ENCODE data around the gene EIF2B5.
"Not testable (repeated sequence)": the region's sequence is repeated elsewhere in the genome, so short reads cannot be mapped to it uniquely, and the experiment has no call there.

Gene EIF2B5

DNA sequence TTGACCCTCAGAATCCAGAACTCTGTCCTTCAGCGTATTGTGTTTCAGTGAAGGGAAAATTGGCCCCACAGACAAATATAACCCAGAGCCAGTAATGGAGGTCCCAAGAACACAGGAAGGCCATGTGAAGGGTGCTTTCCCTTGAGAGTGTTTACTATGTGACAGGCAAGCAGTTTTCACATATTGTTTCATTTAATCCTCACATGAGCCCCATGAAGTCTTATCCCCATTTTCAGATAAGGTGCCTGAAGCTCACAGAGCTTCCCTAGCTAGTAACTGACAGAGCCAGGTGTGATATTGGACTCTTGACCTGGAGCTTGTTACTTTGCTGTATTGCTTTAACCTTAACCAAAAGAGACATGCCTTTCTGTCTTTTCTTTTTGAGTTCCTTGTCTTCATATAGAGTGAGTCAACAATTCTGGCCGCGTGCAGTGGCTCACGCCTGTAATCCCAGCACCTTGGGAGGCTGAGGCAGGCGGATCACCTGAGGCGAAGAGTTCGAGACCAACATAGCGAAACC lies 10.7 kb downstream of the EIF2B5 start:
- FAIRE-seq (no peak), DNase-seq (ENCODE audit: low spot score) (no peak)

DNA sequence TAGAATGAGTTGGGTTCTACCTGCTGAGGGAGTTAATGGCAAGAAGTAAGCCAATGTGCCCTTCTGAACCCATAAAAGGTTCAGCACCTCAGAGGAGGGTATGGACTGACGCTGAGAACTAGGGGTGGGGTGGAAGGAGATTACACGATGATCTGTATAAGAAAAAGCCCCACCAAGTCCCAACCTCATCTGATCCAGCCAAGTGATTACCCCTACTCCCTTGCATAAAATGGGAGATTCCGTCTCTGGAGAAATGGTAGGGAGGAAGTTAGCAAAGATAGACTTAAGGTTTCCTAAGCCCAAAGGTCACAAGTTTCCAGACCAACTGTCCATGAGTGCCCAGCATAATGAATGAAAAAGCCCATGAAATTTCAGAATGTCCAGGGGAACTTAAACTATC lies 12.9 kb downstream of the EIF2B5 start:
- no peak for FAIRE-seq

DNA sequence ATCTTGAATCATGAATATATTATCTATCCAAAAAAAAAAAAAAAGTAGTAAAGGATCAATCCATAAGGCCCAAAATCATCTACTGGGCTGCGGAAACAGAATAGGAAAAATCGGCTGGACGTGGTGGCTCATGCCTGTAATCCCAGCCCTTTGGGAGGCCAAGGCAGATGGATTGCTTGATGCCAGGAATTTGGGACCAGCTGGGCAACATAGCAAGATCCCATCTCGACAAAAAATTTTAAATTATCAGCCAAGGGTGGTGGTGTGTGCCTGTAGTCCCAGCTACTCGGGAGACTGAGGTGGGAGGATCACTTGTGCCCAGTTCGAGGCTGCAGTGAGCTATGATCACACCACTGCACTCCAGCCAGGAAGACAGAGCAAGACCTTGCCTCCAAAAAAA lies 14.0 kb downstream of the EIF2B5 start:
- DNase-seq (ENCODE audit: low spot score) (no peak), FAIRE-seq (no peak)

More for the DNA sequence above, 12.9 kb downstream of the EIF2B5 start:
- DNase-seq (ENCODE audit: low spot score) = no peak

DNA sequence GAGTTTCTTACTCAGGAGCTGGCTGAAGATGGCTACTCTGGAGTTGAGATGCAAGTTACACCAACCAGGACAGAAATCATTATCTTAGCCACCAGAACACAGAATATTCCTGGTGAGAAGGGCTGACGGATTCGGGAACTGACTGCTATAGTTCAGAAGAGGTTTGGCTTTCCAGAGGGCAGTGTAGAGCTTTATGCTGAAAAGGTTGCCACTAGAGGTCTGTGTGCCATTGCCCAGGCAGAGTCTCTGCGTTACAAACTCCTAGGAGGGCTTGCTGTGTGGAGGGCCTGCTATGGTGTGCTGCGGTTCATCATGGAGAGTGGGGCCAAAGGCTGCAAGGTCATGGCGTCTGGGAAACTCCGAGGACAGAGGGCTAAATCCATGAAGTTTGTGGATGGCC lies 14.6 kb downstream of the EIF2B5 start:
- not testable (repeated sequence) for DNase-seq (ENCODE audit: low spot score); FAIRE-seq

DNA sequence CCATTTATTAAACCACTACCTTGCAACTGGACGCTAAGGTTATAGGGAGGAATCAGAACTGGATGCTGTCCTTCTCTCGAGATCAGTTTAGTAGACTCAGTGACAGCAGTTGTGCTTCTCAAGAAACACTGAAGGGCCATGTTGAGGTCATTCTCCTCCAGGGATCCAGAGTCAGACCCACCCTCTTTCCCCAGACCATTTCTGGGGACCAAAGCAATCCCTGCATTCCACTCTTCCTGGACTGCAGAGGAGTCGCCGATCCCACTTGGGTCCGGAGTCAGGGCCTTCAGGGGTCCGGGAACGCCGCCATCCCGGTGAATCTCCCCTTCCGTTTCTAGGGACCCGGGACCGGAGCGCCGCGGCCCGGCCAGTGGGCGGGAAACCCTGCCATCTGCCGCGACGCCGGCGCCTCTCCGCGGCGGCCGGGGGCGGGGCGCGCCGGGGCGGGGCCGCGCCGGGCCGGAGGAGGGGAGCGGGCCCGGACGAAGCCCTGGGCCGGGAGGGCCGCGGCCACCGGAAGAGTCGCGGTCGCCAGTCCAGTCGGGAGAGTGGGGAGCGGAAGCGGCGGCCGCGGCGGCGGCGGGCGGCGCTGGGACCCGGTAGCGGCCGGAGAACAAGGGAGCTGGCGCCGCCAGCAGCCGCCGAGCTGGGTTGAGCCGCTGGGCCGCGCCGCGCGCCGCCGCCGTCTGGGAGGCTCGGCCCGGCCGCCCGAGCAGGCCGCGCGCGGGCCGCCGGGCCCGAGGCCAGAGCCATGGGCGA lies 19.9 kb downstream of the EIF2B5 start, which contains the start of gene DVL3:
Gene DVL3, plus strand, starts transcription at position 493 of the 759 bp plus-strand sequence. Its CDS starts 259 bp downstream, at position 752.
- DNase-seq (ENCODE audit: low spot score) (peak; percentile 89), FAIRE-seq (no peak)

DNA sequence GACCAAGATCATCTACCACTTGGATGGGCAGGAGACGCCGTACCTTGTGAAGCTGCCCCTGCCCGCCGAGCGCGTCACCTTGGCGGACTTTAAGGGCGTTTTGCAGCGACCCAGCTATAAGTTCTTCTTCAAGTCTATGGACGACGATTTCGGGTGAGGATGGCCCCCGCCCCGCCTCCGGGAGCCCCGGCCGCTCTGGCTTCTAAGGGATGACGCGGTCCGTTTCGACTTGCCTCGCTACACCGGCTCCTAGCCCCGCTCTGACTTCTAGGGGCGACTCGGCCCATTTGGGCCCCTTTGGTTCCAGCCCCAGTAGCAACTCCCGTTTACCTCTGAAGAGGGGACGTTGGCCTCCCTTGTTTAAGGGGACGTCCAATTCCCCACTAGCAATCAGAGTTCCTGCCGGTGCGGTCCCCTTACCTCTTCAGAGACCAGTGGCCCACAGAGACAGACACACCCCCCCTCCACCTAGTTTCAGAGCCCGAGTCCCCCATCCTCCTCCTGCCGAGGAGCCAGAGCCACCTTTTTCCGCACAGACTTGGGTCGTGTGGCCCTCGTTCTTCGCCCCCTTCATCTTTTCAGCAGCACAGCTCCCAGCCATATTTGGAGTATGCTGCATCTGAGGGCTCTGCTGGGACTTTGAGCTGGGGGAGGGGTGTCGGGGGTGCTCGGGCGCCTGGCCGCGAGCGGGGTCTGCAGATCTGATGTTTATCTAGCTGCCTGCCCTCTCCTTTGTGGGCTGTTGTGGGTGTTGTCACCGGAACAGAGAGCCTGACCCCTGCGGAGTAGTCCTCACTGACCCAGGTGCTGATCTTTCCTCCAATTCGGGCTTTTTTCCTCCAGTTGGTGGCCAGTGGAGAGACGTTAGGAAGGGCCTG lies 20.7 kb downstream of the EIF2B5 start:
- DNase-seq (ENCODE audit: low spot score) (no peak), FAIRE-seq (no peak)

DNA sequence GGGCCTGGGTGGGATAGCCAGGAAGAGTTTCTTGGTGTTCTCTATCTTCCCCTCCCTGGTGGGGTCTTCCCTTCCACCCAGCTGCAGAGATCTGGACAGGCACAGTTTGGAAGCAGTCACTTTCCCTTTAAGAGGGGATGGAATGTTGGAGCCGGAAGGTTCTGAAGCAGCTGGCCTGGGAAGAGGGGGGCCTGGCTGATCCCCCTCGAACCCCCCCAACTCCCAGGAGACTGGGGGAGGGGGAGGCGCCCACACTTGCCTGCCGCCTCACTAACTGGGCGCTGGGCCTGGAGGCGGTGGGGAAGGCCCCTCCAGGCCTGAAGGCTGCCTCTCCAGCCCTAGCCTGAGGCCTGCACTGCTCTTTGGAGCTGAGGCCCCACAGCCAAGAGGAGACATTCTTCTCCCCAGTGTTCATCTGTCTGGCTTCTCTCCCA lies 21.4 kb downstream of the EIF2B5 start:
- DNase-seq (ENCODE audit: low spot score) (no peak), FAIRE-seq (no peak)

DNA sequence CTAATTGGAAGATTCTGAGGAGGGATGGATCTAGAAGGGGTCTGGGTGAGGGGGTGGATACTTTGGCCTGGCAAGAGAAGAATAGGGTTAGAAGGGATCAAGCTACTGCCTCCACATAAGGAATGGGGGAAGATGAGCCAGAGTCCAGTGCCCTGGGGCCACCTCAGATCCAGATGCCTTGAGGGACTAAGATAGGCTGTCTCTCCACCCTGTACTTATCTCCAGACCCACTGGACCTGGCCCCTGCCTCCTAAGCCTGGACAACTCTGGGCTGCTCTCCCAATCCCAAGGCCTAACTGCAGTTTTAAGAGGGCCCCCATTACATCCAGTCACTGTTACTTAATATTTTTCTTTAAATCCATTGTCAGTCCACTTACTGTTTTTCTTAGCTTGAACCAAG lies 22.0 kb downstream of the EIF2B5 start:
- DNase-seq (ENCODE audit: low spot score) (no peak), FAIRE-seq (no peak)

DNA sequence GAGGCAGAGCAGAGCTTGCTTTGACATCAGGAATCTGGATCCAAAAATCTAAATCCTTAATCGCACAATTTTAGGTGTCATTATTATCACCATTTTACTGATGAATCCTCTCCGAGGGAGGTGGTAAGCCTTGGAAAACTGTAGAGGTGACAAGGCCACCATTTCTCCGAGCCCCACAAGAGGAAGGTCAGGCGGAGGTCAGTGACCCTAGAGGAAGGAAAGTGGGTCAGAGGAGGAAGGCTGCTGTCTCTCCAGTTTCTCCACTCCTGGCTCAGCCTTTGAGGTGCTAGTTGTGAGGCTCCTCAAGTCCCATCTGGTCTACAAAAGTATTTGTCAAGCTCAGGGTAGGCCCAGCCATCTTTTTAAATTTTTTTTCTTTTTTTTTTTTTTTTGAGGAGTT lies 23.2 kb downstream of the EIF2B5 start:
- FAIRE-seq (no peak), DNase-seq (ENCODE audit: low spot score) (no peak)

DNA sequence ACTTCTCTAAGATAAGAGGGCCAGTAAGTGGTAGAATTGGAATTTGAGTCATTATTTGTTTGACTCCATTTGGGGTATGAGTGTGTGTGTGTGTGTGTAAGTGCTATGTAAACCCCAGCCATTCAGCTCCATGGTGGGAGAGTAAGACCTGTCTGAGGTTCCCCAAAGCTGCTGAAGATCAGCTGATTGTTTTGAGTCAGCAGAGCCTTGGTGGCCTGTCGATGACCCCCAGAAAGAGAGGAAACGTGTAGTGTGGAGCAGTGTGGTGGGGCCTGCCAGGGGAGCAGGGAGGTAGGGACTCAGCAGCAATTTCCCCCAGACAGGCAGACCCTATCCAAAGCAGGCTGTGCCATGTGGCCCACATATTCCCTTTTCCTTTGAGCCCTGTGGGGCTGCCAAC lies 25.3 kb downstream of the EIF2B5 start:
- DNase-seq (ENCODE audit: low spot score) = no peak
- no peak for FAIRE-seq

DNA sequence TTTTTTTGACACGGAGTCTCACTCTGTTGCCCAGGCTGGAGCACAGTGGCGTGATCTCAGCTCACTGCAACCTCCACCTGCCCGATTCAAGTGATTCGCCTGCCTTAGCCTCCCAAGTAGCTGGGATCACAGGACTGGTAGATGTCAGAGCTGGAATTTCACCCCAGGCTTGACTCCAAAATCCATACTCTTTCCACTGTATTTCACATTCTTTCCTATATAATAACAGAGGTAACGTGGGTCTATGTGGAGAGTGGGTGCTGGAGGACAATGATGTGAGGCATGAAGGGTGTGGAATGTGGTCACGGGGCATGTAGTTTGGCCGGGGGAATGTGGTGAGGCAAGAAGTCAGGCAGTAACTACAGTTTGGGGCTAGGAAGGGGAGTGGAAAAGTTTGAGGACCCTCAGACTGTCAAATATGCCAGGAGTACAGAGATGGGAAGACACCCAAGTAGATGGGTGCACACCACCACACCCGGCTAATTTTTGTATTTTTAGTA lies 27.5 kb downstream of the EIF2B5 start:
- peak; percentile 78 for FAIRE-seq

DNA sequence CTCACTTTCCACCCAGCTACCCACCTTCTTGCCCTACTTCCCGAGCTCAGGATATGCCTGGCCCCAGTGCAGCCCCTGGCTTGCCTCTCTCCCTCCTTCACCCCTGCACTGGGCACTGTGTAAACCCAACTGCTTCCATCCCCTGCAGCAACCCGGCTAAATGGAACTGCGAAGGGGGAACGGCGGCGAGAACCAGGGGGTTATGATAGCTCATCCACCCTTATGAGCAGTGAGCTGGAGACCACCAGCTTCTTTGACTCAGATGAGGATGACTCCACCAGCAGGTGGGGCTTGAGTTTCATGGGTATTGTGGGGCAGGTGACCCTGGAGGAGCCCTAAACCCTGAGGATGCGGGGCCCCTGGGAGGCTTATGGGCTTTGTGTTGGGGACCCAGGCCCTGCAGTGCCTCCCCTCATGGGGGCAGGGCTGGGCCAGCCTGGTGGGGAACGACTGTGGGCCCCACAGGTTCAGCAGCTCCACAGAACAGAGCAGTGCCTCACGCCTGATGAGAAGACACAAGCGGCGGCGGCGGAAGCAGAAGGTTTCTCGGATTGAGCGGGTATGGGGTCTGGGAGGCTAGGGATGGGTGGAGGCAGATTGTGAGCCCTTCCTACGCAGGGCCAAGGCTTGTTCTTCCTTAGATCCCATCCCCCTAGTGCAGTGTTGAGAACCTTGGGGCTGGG lies 29.6 kb downstream of the EIF2B5 start:
- FAIRE-seq (no peak), DNase-seq (ENCODE audit: low spot score) (no peak)

More for the DNA sequence above, 27.5 kb downstream of the EIF2B5 start:
- DNase-seq (ENCODE audit: low spot score) = not testable (repeated sequence)

DNA sequence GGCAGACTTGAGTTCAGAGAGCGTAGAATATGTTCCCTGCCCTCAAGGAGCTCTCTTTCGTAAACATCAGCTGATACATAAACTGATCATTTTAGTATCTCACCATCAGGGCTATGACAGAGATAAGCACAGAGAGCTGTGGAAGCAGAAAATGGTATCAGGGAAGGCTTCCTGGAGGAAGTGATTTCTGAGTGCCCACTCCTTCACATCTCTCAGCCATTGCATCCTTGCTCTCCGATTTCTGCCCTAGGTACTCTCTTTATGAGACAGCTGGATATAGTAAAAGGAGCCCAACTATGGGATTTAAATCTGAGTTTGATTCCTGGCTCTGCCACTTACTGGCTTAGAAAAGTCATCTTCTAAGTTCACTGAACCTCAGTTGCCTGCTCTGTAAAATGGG lies 30.4 kb downstream of the EIF2B5 start:
- FAIRE-seq (no peak), DNase-seq (ENCODE audit: low spot score) (no peak)

DNA sequence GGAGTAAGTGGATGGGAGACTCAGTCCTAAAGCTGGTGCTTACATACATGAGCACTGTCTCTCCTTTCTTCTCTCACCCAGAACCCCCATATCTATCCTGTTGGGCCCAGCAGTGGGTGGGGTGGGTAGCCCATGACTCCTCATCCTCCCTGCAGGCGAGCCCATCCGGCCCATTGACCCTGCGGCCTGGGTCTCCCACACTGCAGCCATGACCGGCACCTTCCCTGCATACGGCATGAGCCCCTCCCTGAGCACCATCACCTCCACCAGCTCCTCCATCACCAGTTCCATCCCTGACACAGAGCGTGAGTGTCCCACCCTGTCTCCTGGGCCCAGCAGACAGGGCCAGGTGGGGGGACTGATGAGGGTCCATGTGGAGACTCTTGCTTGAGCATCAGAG lies 31.5 kb downstream of the EIF2B5 start:
- DNase-seq (ENCODE audit: low spot score) (no peak), FAIRE-seq (no peak)

DNA sequence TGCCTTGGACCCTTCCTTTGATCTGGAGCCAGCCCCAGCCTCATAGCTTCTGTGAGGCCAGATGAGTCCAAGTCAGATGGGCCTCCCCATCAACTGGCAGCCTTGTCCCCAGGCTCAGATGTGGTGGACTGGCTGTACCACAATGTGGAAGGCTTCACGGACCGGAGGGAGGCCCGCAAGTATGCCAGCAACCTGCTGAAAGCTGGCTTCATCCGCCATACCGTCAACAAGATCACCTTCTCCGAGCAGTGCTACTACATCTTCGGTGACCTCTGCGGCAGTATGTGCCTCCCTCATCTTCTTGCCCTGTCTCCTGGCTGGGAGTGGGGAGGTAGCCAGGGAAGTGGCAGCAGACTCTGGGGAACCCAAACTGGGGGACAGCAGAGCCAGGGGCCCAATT lies 32.6 kb downstream of the EIF2B5 start:
- FAIRE-seq (no peak), DNase-seq (ENCODE audit: low spot score) (no peak)

DNA sequence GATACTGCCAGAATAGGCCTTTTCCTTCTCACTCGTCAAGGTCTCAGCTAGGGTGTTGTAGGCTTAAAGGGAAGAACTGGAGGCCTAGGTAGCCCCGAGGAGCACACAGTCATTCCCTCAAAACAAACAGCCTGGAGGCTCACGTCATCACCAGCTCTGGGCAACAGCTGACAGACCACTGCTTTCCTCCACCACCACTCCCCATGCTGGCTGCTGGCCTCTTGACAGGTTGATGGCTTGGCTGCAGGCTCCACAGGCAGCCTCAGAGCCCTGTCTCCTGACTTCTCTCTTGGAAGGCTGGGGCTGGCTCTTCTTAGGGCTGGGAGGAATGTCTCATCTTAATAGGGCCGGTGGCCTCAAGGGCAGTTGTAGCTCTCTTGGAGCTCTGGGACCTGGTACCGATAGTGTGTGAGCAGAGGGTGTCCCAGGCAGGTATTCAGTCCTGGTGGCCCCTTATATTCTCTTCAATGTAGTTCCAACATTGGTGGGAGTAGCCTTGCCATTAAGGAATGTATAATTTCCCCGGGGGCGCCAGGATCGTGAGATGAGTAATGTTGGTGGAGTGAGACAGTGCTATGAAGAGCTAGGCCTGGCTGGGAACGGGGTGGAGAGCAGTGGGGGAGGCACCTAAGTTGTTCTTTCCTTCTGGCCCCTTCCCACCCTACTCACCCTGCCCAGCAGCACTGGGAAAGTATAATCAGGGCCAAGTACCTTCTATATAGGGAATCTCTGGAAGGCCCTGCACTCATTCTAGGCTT lies 33.4 kb downstream of the EIF2B5 start:
- FAIRE-seq (no peak), DNase-seq (ENCODE audit: low spot score) (no peak)

DNA sequence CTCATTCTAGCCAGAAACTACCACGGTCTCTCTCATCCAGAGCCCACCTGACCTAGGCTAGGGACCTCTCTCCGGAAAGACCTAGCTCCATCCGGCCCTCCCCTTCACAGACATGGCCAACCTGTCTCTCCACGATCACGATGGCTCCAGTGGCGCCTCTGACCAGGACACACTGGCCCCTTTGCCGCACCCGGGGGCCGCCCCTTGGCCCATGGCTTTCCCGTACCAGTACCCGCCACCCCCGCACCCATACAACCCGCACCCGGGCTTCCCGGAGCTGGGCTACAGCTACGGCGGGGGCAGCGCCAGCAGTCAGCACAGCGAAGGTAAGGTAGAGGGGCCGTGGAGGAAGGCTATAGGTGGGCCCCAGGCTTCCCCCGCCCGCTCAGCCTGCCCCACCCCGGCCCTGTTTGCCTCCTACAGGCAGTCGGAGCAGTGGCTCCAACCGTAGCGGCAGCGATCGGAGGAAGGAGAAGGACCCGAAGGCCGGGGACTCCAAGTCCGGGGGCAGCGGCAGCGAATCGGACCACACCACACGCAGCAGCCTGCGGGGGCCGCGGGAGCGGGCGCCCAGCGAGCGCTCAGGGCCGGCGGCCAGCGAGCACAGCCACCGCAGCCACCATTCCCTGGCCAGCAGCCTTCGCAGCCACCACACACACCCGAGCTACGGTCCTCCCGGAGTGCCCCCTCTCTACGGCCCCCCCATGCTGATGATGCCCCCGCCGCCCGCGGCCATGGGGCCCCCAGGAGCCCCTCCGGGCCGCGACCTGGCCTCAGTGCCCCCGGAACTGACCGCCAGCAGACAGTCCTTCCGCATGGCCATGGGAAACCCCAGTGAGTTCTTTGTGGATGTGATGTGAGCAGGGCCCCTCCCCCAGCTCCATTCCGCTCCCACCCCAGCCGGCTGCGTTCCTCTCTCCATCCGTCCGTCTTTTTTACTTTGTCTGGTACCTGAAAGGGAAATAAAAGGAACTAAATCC lies 35.0 kb downstream of the EIF2B5 start:
- FAIRE-seq = no peak
- DNase-seq (ENCODE audit: low spot score) = no peak

DNA sequence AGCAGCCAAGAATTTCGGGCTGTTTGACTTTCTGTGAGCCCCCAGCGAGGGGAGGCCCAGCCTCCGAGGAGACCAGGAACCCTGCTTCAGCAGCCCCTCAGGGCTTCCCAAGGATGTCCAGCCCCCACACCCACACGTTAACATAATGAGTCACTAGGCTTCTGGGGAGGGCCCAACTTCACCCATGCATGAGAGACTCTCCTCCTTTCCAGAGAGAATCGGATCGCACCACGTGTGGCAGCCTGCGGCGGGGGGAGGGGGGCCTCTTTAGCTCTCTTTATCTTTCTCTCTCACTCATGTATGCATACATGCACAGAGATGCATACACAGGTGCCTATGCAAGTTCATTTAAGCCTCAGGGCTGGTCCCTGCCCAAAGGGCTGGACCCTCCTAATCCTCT lies 36.4 kb downstream of the EIF2B5 start:
- no peak for DNase-seq (ENCODE audit: low spot score)
- no peak for FAIRE-seq

DNA sequence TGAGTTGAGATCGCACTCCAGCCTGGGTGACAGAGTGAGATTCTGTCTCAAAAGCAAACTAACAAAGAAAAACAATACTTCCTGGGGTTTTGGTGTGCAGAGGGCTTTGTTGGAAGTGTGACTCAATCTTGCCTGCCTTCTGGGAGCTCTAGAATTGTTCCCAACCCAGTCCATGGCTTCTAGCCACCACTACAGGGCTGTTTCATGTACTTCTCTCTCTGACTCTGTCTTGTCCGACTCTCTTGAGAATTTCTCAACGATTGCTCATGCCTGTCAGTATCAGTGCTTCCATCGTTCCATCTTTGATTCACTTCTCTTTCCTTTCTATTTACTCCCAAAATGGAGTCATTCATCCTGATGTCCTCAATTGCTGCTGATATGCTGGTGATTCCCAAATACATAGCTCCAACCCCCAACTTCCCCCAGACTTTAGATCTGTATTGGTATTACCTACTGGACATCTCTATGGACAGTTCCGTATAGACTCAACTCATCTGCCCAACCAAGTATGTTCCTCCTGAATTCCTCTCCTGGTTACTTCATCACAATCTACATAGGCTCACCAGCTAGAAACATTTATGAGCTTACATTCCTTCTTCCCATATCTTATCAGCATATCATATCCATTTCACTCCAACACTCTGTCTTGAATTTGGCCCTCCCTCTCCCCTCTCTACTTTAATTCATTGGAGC lies 37.7 kb downstream of the EIF2B5 start:
- no peak for DNase-seq (ENCODE audit: low spot score)
- FAIRE-seq = no peak

All from urothelium cell line (cell line).